K562 treated with DMSO at 1 percent for 24 hours (cell line): ENCODE data around the gene PGAM2. TPM values are rescaled to one million over a fixed set of nuclear protein-coding genes. Genes with fewer than 3 reads are reported as not detected.

Experiments used
- total RNA-seq: library from RNA; unstranded; fragments of 300-600 nt; gene quantifications from 2 replicates; pipeline ENCODE4 v1.2.3, GENCODE V29; 2022; ENCODE audit warnings: low read depth; ENCODE audit not compliant: insufficient read depth

PGAM2 gene
- total RNA-seq: not detected in 2 replicates

DNA sequence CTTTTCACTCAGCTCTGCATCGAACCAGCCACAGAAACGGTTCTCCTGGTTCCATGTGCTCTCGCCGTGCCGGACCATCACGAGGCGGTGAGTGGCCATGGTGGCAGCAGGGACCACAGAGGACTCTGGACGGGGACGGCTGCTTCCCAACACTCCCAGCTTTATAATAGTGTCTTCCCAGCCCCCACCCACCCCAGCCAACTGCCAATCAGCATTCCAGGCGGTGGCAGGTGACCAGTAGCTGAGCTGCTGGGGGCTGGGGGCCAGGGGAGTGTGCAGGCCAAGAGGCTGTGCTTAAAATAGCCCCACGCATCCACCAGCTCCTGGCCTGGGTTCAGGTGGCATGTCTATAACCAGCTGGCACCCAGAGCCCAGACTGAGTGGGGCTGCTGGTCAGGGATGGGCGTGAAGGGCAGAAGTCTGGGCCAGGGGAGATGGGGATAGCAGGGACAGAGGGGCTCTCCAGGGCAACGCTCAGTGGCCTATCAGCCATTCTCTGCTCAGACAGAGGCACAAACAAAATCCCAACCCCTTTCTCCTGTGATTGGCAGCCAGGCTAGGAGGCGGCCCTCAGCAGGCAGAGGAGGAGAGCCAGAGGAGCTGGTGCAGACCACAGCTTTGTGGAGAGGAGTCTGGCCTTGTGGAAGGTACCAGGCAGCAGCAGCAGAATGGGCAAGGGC is at the start of gene PGAM2:
Gene PGAM2 (minus strand): TSS at position 137 of the 680 bp plus-strand sequence. CDS start 38 bp downstream, at position 99.

DNA sequence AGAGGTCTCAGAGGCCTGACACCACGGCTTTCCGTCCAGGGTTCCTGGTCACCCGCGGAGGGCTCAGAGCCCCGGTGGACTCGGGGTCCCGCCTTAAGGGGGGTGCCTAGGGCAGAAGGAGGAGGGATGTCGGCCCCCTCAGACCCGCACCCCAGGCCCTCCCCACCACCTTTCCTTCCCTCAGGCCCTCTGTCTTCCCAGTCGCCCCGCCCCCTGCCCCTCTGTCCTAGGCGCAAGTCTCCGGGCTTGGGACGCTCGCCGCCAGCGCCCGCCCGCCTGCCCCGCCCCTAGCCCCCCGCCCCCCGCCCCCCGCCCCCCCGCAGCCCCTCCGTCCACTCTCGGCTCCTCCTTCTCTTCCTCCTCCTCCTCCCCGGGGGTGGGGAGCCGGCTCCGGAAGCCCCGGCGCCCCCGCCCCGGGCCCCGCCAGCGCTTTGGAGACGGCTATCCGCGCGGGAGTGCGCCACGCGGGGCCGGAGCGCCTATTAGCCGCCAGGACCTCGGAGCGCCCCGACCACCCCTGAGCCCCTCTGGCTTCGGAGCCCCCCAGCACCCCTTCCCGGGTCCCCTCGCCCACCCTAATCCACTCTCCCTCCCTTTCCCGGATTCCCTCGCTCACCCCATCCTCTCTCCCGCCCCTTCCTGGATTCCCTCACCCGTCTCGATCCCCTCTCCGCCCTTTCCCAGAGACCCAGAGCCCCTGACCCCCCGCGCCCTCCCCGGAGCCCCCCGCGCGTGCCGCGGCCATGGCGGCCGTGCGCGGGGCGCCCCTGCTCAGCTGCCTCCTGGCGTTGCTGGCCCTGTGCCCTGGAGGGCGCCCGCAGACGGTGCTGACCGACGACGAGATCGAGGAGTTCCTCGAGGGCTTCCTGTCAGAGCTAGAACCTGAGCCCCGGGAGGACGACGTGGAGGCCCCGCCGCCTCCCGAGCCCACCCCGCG is 38.8 kb upstream of the PGAM2 start, which contains the start of gene AEBP1:
Gene AEBP1 (plus strand): TSS at position 423 of the 937 bp plus-strand sequence. CDS start 321 bp downstream, at position 744.

DNA sequence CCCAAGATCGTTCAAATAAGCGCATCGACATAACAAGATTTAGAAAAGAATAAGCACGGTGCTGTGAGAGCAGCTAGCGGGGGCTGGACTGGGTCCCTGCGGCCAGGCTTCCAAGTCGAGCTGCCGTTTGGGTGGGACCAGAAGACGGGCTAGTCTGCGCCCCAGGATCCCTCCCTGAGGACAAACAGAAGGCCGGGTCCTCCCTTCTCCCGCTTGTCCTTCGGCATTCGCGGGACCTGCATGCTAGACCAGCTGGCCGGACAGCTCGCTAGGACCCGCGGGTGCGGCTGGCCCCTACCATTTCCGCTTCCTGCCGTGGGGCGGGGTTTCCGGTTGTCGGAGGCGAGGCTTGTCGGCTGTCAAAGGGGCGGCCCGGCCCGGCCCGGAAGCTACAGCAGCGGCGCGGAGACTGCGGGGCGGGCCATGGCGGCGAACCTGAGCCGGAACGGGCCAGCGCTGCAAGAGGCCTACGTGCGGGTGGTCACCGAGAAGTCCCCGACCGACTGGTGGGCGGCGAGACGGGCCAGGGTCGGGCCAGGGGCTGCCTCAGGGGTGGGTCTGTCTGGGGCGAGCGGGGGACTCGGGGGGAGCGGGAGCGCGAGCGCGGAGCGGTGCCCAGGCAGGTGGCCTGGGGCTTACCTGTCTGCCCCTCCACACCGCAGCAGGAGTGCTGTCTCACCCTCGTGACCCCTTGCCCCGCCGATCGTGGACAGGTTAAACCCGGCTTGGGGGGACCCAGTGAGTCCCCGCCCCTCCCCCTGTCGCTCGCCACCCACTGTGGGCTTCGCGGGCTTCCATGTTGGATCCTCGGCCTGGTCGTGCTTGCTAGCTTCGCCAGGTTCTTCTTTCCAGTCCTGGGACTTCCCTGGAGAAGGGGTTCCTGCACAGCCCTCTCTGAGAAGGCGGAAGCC is 20.8 kb downstream of the PGAM2 start, which contains the start of gene DBNL:
Gene DBNL (plus strand): TSS at position 388 of the 911 bp plus-strand sequence. CDS start 36 bp downstream, at position 424.

Other genes starting within 250 kb of the PGAM2 start
- gene MRPS24, start 196.1 kb downstream of the PGAM2 start, total RNA-seq: 255 and 257 TPM in 2 replicates
- 25.8 and 33.3 TPM in 2 replicates for gene URGCP, start 159.0 kb downstream of the PGAM2 start, total RNA-seq
- gene UBE2D4, start 139.1 kb downstream of the PGAM2 start, total RNA-seq: 9.7 and 12.0 TPM in 2 replicates
- gene SPDYE1, start 67.7 kb downstream of the PGAM2 start, total RNA-seq: not detected in 2 replicates
- 57.0 and 64.1 TPM in 2 replicates for gene DBNL, start 20.9 kb downstream of the PGAM2 start, total RNA-seq
- 11.0 and 16.8 TPM in 2 replicates for gene POLM, start 17.0 kb upstream of the PGAM2 start, total RNA-seq
- 0.24 and 0.39 TPM in 2 replicates for gene AEBP1, start 38.8 kb upstream of the PGAM2 start, total RNA-seq
- 128 and 147 TPM in 2 replicates for gene POLD2, start 58.0 kb upstream of the PGAM2 start, total RNA-seq
- not detected in 2 replicates for gene MYL7, start 75.8 kb upstream of the PGAM2 start, total RNA-seq
- 0.78 and 2.3 TPM in 2 replicates for gene GCK, start 123.9 kb upstream of the PGAM2 start, total RNA-seq
- gene YKT6, start 135.4 kb upstream of the PGAM2 start, total RNA-seq: 108 and 112 TPM in 2 replicates